Gastroesophageal sphincter (tissue), 3 donors: ENCODE measurements around the gene UBE2J1.

Experiments
- CTCF ChIP-seq, 4 experiments: fragments of 200-600 bp in 2 of 4; fragments of 450-650 bp in 2 of 4; sonication (generic) in 1 of 4; IDR thresholded peaks; one replicate each; pipeline ENCODE4 v1.5.1; 2017 to 2019; ENCODE audit warnings: antibody characterized with exemption in 4 of 4, mild to moderate bottlenecking in 2 of 4, moderate library complexity in 2 of 4
- POLR2A ChIP-seq, 2 donors: fragments of 450-650 bp; IDR thresholded peaks; one replicate each; pipeline ENCODE4 v1.6.1; 2017; ENCODE audit warnings: antibody characterized with exemption in 2 of 2, mild to moderate bottlenecking in 2 of 2, moderate library complexity in 1 of 2

GRCh38 chr6:89400912-89401399 lies 48.4 kb upstream of the UBE2J1 start:
- TF ChIP-seq CTCF (IDR thresholded peaks at IDR 0.05) (no peak), POLR2A (IDR thresholded peaks at IDR 0.05) (no peak)
